Measurements from ENCODE around the gene CISH. TPM values are rescaled to one million over a fixed set of nuclear protein-coding genes. Genes with fewer than 3 reads are reported as not detected.

The CISH gene
- total and polyA plus RNA-seq, 2 of the 4 experiments (the other 2 are of a cell fraction), result 0.90 to 4.0 TPM

DNA sequence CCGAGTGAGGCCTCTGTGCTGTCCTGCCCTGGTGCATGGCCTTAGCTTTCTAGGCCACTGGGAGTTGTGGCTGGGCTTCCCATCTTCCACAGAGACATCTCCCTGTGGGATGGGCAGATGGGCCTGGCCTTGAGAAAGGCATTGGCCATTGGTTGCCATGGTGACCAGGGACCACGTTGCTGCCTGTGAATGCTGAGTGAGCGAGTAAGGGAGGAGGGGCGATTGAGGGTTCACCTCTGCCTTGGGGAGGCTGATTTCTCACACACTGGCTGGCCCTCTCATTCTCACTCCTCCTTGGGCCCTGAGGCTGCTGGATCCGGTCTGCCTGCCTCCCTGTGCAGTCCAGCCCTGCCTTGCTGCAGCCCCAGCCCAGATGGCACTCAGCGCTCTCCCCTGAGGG lies 36.7 kb upstream of the CISH start:
- POLR2A ChIA-PET (ENCODE audit: unreplicated experiment), result no interaction called here
- peak; percentile 21 for DNase-seq
- no peak overlapping the region for H3K56ac ChIP-seq (ENCODE audit: extremely low read depth, insufficient read depth, low read length)
- no peak overlapping the region for H2BK120ac ChIP-seq (ENCODE audit: low read depth, low read length)
- TF ChIP-seq MAFK (IDR thresholded peaks at IDR 0.05; ENCODE audit: low read depth, low read length) (peak; percentile 9; the same call in 1 of the 2 replicates), MXI1 (IDR thresholded peaks at IDR 0.05; ENCODE audit: borderline replicate concordance, low read depth, low read length) (no peak)
- no peaks in the 10 kb centered on the region for H3K9me3 ChIP-seq (ENCODE audit: control insufficient read depth, insufficient read depth, low read length)
- H3K14ac ChIP-seq (replicated peaks; ENCODE audit: low read depth, low read length), result no peak overlapping the region
- H2BK5ac ChIP-seq (ENCODE audit: low read depth, low read length, poor library complexity, severe bottlenecking), result no peak overlapping the region
- in situ Hi-C loops (cut with MboI; ENCODE audit: low sequenced_read_pairs) (no loop called here), intact Hi-C loops (cut with micrococcal nuclease) (no loop called here), dilution Hi-C loops (cut with HindIII; ENCODE audit: low sequenced_read_pairs, unreplicated experiment) (no loop called here)
- H3K9me1 ChIP-seq (ENCODE audit: insufficient read depth, low read length), result no peaks in the 10 kb centered on the region
- CTCF ChIA-PET, result no interaction called here
- H3K4me3 ChIP-seq (ENCODE audit: insufficient read depth, low read depth, low read length), result no peak overlapping the region
- 20% methylated on average over 1 of the region's 6 CpGs; no CpG with 5 or more reads in 1 of the 2 experiments for WGBS, 2 experiments (ENCODE audit: extremely low coverage in 2 of 2, insufficient read length in 1 of 2)
- no peak overlapping the region for H2AFZ ChIP-seq (replicated peaks; ENCODE audit: low read length, poor library complexity)
- no peaks in the 10 kb centered on the region for H3K4me1 ChIP-seq (ENCODE audit: control insufficient read depth, insufficient read depth, low read length)
- H2BK20ac ChIP-seq (ENCODE audit: low read depth, low read length), result no peak overlapping the region
- H3K23ac ChIP-seq (ENCODE audit: low read depth, low read length), result no peak overlapping the region
- H3K79me1 ChIP-seq (ENCODE audit: low read depth in 1 of 2, low read length in 2 of 2), result no peaks in the 10 kb centered on the region
- no peak overlapping the region for H2BK15ac ChIP-seq (ENCODE audit: low read depth, low read length)
- H3K9ac ChIP-seq (ENCODE audit: low read depth, low read length), result no peak overlapping the region
- no peak overlapping the region for H3K4me2 ChIP-seq (ENCODE audit: low read depth, low read length)
- no peak overlapping the region for H3K18ac ChIP-seq (ENCODE audit: low read depth, low read length)
- no peaks in the 10 kb centered on the region; the same call in 1 of the 2 replicates for H4K20me1 ChIP-seq (ENCODE audit: insufficient read depth, low read length)
- no peak for ATAC-seq (ENCODE audit: low read depth)
- no peaks in the 10 kb centered on the region for H3K27me3 ChIP-seq (ENCODE audit: control insufficient read depth, insufficient read depth, low read length)
- H2AK9ac ChIP-seq (replicated peaks; ENCODE audit: low read depth, low read length, poor library complexity), result no peak overlapping the region
- BruUV-seq (replicated peaks), result no TSS peak
- H3K27ac ChIP-seq (ENCODE audit: insufficient read depth, low read length), result no peak overlapping the region
- H4K8ac ChIP-seq (ENCODE audit: low read depth in 2 of 2, low read length in 2 of 2), result no peak overlapping the region
- H4K5ac ChIP-seq (ENCODE audit: low read depth, low read length), result no peak overlapping the region
- H2AK5ac ChIP-seq (ENCODE audit: low read depth, low read length), result no peak overlapping the region
- H3K4ac ChIP-seq (ENCODE audit: low read depth, low read length), result no peak overlapping the region
- peaks cover 2% of the 10 kb centered on the region; the same call in 1 of the 2 replicates for H3K36me3 ChIP-seq (ENCODE audit: control insufficient read depth, insufficient read depth, low read length)
- H4K91ac ChIP-seq (ENCODE audit: insufficient read depth, low read depth, low read length), result no peak overlapping the region
